HepG2 (cell line): ENCODE data around the gene SCFD2. TPM values are rescaled to one million over a fixed set of nuclear protein-coding genes. Genes with fewer than 3 reads are reported as not detected.

Experiments used
- ESRRA ChIP-seq: sonication (generic); formaldehyde crosslinking; IDR thresholded peaks from 2 replicates; pipeline ENCODE4 v1.5.1; 2020; ENCODE audit warnings: mild to moderate bottlenecking, low read depth, missing genetic modification reagents
- NR2F6 ChIP-seq, 2 experiments: IDR thresholded peaks; 2 replicates each; pipeline ENCODE4 v1.6.1; 2016; ENCODE audit warnings: antibody characterized with exemption in 1 of 2, mild to moderate bottlenecking in 1 of 2
- RBM39 ChIP-seq: fragments of 200-400 bp; formaldehyde crosslinking; IDR thresholded peaks from one replicate; pipeline ENCODE4 v1.6.1; 2018; ENCODE audit warnings: antibody characterized with exemption, mild to moderate bottlenecking, low read depth, low read length; ENCODE audit not compliant: poor library complexity, severe bottlenecking
- RELA ChIP-seq: sonication (generic); formaldehyde crosslinking; IDR thresholded peaks from 2 replicates; pipeline ENCODE4 v1.4.0; 2020; ENCODE audit warnings: missing genetic modification reagents
- REXO4 ChIP-seq: sonication (generic); formaldehyde crosslinking; IDR thresholded peaks from 2 replicates; pipeline ENCODE4 v1.8.0; 2022; ENCODE audit warnings: missing genetic modification reagents, mild to moderate bottlenecking, borderline replicate concordance
- RXRA ChIP-seq: sonication (generic); formaldehyde crosslinking; IDR thresholded peaks from 2 replicates; pipeline ENCODE4 v1.5.1; 2020; ENCODE audit warnings: missing genetic modification reagents
- U2AF1 ChIP-seq: fragments of 200-400 bp; formaldehyde crosslinking; optimal IDR thresholded peaks from 2 replicates; pipeline ENCODE3; 2017; ENCODE audit warnings: mild to moderate bottlenecking, low read depth, low read length
- ZNF672 ChIP-seq: sonication (generic); formaldehyde crosslinking; IDR thresholded peaks from 2 replicates; pipeline ENCODE4 v1.8.1; 2022; ENCODE audit warnings: missing genetic modification reagents
- polyA plus RNA-seq, 8 experiments: library from polyadenylated mRNA; depleted of rRNA in 3 of 8; stranded (reverse) in 7 of 8; unstranded in 1 of 8; fragments of >200 nt; fragmentation: Illumina TruSeq in 4 of 8; extraction: Trizol in 4 of 8; gene quantifications; 2 replicates each; pipeline versions ENCODE4 v1.2.1 to v1.2.3, GENCODE V29; 2011 to 2016; ENCODE audit warnings: low read depth in 4 of 8, missing spikeins in 1 of 8, mixed read lengths in 1 of 8; ENCODE audit not compliant: insufficient read depth in 1 of 8
- total RNA-seq, 5 experiments: library from RNA; depleted of rRNA; stranded (reverse); fragments of >200 nt; fragmentation: Illumina TruSeq; extraction: Trizol; gene quantifications; 2 replicates each; pipeline ENCODE4 v1.2.3, GENCODE V29; 2016; ENCODE audit warnings: low read depth in 1 of 5
- TF ChIP-seq, protein P1 (sequence below): sonication (generic); formaldehyde crosslinking; IDR thresholded peaks from 2 replicates; pipeline ENCODE4 v1.5.1; 2020; ENCODE audit warnings: mild to moderate bottlenecking, missing genetic modification reagents, moderate library complexity
- TF ChIP-seq, protein P2 (sequence below): sonication (generic); formaldehyde crosslinking; IDR thresholded peaks from 2 replicates; pipeline ENCODE4 v1.4.0; 2020; ENCODE audit warnings: mild to moderate bottlenecking, missing genetic modification reagents
- TF ChIP-seq, protein P3 (sequence below): sonication (generic); formaldehyde crosslinking; IDR thresholded peaks from 2 replicates; pipeline ENCODE4 v1.5.0; 2020; ENCODE audit warnings: missing genetic modification reagents
- TF ChIP-seq, protein P4 (sequence below): sonication (generic); formaldehyde crosslinking; IDR thresholded peaks from 2 replicates; pipeline ENCODE4 v1.4.0; 2020; ENCODE audit warnings: mild to moderate bottlenecking, missing genetic modification reagents, borderline replicate concordance
- TF ChIP-seq, protein P5 (sequence below): sonication (generic); formaldehyde crosslinking; IDR thresholded peaks from 2 replicates; pipeline ENCODE4 v1.4.0; 2020; ENCODE audit warnings: missing genetic modification reagents

SCFD2 gene
- total and polyA plus RNA-seq, 2 of the 13 experiments (the other 11 are each of a cell fraction or from before 2014, with no cell fraction given), result 4.6 to 15.6 TPM

DNA sequence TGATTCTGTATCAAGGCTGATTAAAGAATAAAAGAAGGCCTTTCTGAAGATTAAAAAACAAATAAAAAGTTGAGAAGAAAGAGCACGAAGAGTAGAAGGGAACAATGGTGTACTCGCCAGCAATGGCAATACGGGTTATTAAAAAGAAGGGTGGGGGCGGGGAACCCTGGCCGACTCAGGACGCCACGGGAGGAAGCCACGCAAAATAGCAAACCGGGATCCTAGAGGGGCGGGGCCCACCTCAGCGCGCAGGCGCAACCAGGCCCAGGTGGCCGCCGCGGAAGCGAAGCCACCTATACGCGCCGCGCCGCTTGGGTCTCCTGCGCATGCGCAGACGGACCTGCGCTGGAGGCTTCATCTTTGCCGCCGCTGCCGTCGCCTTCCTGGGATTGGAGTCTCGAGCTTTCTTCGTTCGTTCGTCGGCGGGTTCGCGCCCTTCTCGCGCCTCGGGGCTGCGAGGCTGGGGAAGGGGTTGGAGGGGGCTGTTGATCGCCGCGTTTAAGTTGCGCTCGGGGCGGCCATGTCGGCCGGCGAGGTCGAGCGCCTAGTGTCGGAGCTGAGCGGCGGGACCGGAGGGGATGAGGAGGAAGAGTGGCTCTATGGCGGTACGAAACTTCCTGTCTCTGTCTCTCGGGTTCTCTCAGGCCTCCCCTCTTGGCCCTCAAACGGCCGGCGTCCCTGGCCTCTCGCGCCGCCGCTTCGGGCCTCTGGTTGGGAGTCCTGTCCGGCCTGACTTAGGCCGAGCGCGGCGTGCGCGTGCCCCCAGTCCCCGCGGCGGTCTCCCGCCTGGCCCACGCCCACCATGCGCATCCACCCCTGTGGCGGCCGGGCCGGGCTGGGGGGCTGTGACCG, 11.7 kb upstream of the SCFD2 start, which contains the start of gene FIP1L1 (continued):
- TF ChIP-seq RBM39 (peak; percentile 35), RELA (CRISPR knock-in tag) (no peak), ESRRA (CRISPR knock-in tag) (peak; percentile 14; the same call in 1 of the 2 replicates), NR2F6 (IDR thresholded peaks at IDR 0.05) (no peak), NR2F6 (CRISPR knock-in tag; IDR thresholded peaks at IDR 0.05) (no peak), REXO4 (CRISPR knock-in tag) (no peak), RXRA (CRISPR knock-in tag) (peak; percentile 70), U2AF1 (no peak), ZNF672 (CRISPR knock-in tag) (no peak)
- TF ChIP-seq, protein P1, sequence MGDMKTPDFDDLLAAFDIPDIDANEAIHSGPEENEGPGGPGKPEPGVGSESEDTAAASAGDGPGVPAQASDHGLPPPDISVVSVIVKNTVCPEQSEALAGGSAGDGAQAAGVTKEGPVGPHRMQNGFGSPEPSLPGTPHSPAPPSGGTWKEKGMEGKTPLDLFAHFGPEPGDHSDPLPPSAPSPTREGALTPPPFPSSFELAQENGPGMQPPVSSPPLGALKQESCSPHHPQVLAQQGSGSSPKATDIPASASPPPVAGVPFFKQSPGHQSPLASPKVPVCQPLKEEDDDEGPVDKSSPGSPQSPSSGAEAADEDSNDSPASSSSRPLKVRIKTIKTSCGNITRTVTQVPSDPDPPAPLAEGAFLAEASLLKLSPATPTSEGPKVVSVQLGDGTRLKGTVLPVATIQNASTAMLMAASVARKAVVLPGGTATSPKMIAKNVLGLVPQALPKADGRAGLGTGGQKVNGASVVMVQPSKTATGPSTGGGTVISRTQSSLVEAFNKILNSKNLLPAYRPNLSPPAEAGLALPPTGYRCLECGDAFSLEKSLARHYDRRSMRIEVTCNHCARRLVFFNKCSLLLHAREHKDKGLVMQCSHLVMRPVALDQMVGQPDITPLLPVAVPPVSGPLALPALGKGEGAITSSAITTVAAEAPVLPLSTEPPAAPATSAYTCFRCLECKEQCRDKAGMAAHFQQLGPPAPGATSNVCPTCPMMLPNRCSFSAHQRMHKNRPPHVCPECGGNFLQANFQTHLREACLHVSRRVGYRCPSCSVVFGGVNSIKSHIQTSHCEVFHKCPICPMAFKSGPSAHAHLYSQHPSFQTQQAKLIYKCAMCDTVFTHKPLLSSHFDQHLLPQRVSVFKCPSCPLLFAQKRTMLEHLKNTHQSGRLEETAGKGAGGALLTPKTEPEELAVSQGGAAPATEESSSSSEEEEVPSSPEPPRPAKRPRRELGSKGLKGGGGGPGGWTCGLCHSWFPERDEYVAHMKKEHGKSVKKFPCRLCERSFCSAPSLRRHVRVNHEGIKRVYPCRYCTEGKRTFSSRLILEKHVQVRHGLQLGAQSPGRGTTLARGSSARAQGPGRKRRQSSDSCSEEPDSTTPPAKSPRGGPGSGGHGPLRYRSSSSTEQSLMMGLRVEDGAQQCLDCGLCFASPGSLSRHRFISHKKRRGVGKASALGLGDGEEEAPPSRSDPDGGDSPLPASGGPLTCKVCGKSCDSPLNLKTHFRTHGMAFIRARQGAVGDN (CRISPR knock-in tag), result peak; percentile 95
- TF ChIP-seq, protein P2, sequence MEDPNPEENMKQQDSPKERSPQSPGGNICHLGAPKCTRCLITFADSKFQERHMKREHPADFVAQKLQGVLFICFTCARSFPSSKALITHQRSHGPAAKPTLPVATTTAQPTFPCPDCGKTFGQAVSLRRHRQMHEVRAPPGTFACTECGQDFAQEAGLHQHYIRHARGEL, result no peak
- TF ChIP-seq, protein P3, sequence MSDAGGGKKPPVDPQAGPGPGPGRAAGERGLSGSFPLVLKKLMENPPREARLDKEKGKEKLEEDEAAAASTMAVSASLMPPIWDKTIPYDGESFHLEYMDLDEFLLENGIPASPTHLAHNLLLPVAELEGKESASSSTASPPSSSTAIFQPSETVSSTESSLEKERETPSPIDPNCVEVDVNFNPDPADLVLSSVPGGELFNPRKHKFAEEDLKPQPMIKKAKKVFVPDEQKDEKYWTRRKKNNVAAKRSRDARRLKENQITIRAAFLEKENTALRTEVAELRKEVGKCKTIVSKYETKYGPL (CRISPR knock-in tag), result no peak
- TF ChIP-seq, protein P4, sequence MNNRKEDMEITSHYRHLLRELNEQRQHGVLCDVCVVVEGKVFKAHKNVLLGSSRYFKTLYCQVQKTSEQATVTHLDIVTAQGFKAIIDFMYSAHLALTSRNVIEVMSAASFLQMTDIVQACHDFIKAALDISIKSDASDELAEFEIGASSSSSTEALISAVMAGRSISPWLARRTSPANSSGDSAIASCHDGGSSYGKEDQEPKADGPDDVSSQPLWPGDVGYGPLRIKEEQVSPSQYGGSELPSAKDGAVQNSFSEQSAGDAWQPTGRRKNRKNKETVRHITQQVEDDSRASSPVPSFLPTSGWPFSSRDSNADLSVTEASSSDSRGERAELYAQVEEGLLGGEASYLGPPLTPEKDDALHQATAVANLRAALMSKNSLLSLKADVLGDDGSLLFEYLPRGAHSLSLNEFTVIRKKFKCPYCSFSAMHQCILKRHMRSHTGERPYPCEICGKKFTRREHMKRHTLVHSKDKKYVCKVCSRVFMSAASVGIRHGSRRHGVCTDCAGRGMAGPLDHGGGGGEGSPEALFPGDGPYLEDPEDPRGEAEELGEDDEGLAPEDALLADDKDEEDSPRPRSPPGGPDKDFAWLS (CRISPR knock-in tag), result no peak
- TF ChIP-seq, protein P5, sequence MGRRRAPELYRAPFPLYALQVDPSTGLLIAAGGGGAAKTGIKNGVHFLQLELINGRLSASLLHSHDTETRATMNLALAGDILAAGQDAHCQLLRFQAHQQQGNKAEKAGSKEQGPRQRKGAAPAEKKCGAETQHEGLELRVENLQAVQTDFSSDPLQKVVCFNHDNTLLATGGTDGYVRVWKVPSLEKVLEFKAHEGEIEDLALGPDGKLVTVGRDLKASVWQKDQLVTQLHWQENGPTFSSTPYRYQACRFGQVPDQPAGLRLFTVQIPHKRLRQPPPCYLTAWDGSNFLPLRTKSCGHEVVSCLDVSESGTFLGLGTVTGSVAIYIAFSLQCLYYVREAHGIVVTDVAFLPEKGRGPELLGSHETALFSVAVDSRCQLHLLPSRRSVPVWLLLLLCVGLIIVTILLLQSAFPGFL (CRISPR knock-in tag), result no peak
